ENCODE data around the gene ARHGAP28.

ARHGAP28 gene

GRCh38 chr18:6868033-6868432 is 138.5 kb downstream of the ARHGAP28 start:
- H3K4me1 ChIP-seq (ENCODE audit: control insufficient read depth, insufficient read depth, low read length): peaks cover 15% of the 10 kb centered on the region
- no peak overlapping the region for H3K27ac ChIP-seq (ENCODE audit: low read depth, low read length)
- H3K36me3 ChIP-seq (ENCODE audit: control insufficient read depth, insufficient read depth, low read length): no peaks in the 10 kb centered on the region
- no peaks in the 10 kb centered on the region for H3K27me3 ChIP-seq (ENCODE audit: control insufficient read depth, insufficient read depth, low read length)
- no peak overlapping the region for H3K4me3 ChIP-seq (ENCODE audit: low read depth, low read length)
- H3K9me3 ChIP-seq (ENCODE audit: control insufficient read depth, insufficient read depth, low read depth, low read length): no peaks in the 10 kb centered on the region
- H3K9ac ChIP-seq (ENCODE audit: low read length): no peak overlapping the region

DNA sequence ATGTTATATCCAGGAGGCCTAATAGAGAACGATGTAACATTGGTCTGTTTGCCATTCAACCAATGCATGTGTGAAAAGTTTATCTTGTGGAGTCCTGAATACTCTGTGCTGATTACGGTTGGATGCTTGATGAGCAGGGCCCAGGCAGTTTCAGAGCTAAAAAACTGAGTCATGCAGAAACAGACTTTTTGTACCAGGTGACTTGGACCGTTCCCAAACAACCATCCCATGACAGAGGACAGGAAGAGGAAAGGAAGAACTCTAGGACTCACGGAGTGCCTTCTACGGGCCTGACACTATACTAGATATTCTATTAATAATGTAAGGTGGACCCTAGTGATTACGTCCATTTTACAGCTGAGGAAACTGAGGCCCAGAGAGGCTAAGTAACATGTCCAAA is 142.1 kb downstream of the ARHGAP28 start:
- Histone ChIP-seq H3K4me1 (ENCODE audit: control insufficient read depth, insufficient read depth, low read length) (peaks cover 9% of the 10 kb centered on the region), H3K9ac (ENCODE audit: low read length) (no peak overlapping the region), H3K36me3 (ENCODE audit: control insufficient read depth, insufficient read depth, low read length) (no peaks in the 10 kb centered on the region), H3K27me3 (ENCODE audit: control insufficient read depth, insufficient read depth, low read length) (no peaks in the 10 kb centered on the region), H3K9me3 (ENCODE audit: control insufficient read depth, insufficient read depth, low read depth, low read length) (no peaks in the 10 kb centered on the region), H3K27ac (ENCODE audit: low read depth, low read length) (no peak overlapping the region), H3K4me3 (ENCODE audit: low read depth, low read length) (no peak overlapping the region)

- Histone ChIP-seq H3K9me3 (ENCODE audit: control insufficient read depth, insufficient read depth, low read depth, low read length) (no peaks in the 10 kb centered on the region), H3K4me3 (ENCODE audit: low read depth, low read length) (no peak overlapping the region), H3K9ac (ENCODE audit: low read length) (no peak overlapping the region), H3K4me1 (ENCODE audit: control insufficient read depth, insufficient read depth, low read length) (peaks cover 5% of the 10 kb centered on the region; the same call in 1 of the 2 replicates), H3K36me3 (ENCODE audit: control insufficient read depth, insufficient read depth, low read length) (no peaks in the 10 kb centered on the region), H3K27ac (ENCODE audit: low read depth, low read length) (no peak overlapping the region), H3K27me3 (ENCODE audit: control insufficient read depth, insufficient read depth, low read length) (no peaks in the 10 kb centered on the region)
Measured at GRCh38 chr18:6873040-6873751, 143.7 kb downstream of the ARHGAP28 start.

- H3K36me3 ChIP-seq (ENCODE audit: control insufficient read depth, insufficient read depth, low read length): no peaks in the 10 kb centered on the region
- no peak overlapping the region for H3K4me3 ChIP-seq (ENCODE audit: low read depth, low read length)
- H3K27me3 ChIP-seq (ENCODE audit: control insufficient read depth, insufficient read depth, low read length): no peaks in the 10 kb centered on the region
- H3K9ac ChIP-seq (ENCODE audit: low read length): no peak overlapping the region
- H3K4me1 ChIP-seq (ENCODE audit: control insufficient read depth, insufficient read depth, low read length): peaks cover 14% of the 10 kb centered on the region
- no peak overlapping the region for H3K27ac ChIP-seq (ENCODE audit: low read depth, low read length)
- no peaks in the 10 kb centered on the region for H3K9me3 ChIP-seq (ENCODE audit: control insufficient read depth, insufficient read depth, low read depth, low read length)
Measured at GRCh38 chr18:6874315-6874714, 144.8 kb downstream of the ARHGAP28 start.

- no peak overlapping the region for H3K27ac ChIP-seq (ENCODE audit: low read depth, low read length)
- H3K4me1 ChIP-seq (ENCODE audit: control insufficient read depth, insufficient read depth, low read length): peaks cover 23% of the 10 kb centered on the region
- no peak overlapping the region for H3K4me3 ChIP-seq (ENCODE audit: low read depth, low read length)
- no peaks in the 10 kb centered on the region for H3K27me3 ChIP-seq (ENCODE audit: control insufficient read depth, insufficient read depth, low read length)
- no peaks in the 10 kb centered on the region for H3K9me3 ChIP-seq (ENCODE audit: control insufficient read depth, insufficient read depth, low read depth, low read length)
- H3K9ac ChIP-seq (ENCODE audit: low read length): no peak overlapping the region
- H3K36me3 ChIP-seq (ENCODE audit: control insufficient read depth, insufficient read depth, low read length): no peaks in the 10 kb centered on the region
Measured at GRCh38 chr18:6875749-6876148, 146.2 kb downstream of the ARHGAP28 start.

DNA sequence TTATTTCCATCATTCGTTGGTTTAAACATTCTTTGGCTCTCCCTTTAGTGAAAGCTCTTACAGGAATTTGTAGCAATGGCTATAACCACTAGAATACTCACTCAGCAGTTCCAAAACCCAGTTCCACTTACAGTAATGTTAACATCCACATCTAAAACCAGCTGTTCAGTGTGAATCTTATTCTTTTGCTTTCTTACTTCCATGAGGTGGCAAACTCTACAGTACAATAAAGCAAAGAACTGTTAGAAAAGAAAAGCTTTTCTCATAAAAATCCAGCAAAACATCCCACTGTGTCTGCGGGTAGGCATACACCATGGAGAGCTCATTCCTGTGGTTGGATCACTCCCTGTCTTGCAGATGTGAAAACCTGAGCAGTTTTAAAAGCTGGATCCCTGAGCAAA is 147.1 kb downstream of the ARHGAP28 start:
- peaks cover 29% of the 10 kb centered on the region for H3K4me1 ChIP-seq (ENCODE audit: control insufficient read depth, insufficient read depth, low read length)
- no peaks in the 10 kb centered on the region for H3K36me3 ChIP-seq (ENCODE audit: control insufficient read depth, insufficient read depth, low read length)
- H3K27me3 ChIP-seq (ENCODE audit: control insufficient read depth, insufficient read depth, low read length): no peaks in the 10 kb centered on the region
- no peak overlapping the region for H3K4me3 ChIP-seq (ENCODE audit: low read depth, low read length)
- H3K9me3 ChIP-seq (ENCODE audit: control insufficient read depth, insufficient read depth, low read depth, low read length): no peaks in the 10 kb centered on the region
- no peak overlapping the region for H3K27ac ChIP-seq (ENCODE audit: low read depth, low read length)
- no peak overlapping the region for H3K9ac ChIP-seq (ENCODE audit: low read length)

DNA sequence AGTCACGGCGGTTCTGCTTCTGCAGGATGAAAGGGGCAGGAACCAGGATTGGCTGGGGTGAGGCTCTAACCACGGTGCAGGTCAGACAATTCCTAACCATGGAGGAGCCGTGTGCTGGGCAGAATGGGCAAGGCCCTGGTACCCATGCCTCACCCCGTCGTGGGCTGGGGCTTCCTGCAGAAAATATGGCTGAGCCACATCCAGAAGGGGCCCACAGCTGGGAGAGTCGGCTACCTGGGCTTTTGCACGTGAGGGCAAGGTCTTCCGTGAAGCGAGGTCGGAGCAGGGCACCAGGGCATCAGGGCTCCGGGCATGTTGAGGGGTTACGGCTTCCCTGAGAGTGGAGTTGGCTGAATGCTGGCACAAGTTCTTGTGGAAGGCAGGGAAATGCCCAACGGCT is 147.8 kb downstream of the ARHGAP28 start:
- Histone ChIP-seq H3K4me3 (ENCODE audit: low read depth, low read length) (no peak overlapping the region), H3K36me3 (ENCODE audit: control insufficient read depth, insufficient read depth, low read length) (no peaks in the 10 kb centered on the region), H3K27ac (ENCODE audit: low read depth, low read length) (no peak overlapping the region), H3K9me3 (ENCODE audit: control insufficient read depth, insufficient read depth, low read depth, low read length) (no peaks in the 10 kb centered on the region), H3K4me1 (ENCODE audit: control insufficient read depth, insufficient read depth, low read length) (peaks cover 29% of the 10 kb centered on the region), H3K9ac (ENCODE audit: low read length) (no peak overlapping the region), H3K27me3 (ENCODE audit: control insufficient read depth, insufficient read depth, low read length) (no peaks in the 10 kb centered on the region)

DNA sequence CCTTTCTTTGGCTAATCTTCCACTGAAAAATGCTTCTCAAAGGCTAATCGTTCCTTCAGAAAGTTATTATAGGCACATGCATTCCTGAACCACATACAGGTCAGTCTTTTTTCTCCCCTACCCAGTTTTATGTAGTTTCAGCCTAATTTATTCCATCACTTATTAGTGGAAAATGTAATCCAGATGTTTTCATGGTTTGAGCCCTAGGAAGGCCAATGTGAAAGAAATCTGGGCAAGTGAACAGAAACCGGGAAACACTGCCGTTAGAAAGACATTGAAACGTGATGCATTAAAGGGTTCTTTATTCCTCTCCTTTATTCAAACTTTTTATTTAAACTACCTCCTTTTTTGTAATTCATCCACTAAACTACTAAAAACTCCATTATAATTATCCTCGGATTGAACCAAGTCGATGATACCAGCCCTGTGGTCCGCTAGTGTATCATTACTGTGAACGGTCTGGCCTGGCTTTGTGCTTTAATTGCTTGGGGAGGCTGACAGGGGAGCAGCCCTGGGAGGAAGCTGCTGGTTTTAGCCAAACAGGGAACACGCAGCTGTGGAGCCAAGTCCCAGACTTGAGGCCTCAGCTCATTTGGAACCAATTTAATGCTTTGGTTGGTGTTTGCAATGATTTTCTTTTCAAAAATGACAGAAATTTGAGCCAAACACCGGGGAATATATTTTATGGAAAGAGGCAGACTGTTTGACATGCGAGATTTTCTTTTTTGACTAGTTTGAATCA is 149.2 kb downstream of the ARHGAP28 start:
- no peaks in the 10 kb centered on the region for H3K27me3 ChIP-seq (ENCODE audit: control insufficient read depth, insufficient read depth, low read length)
- no peak overlapping the region for H3K9ac ChIP-seq (ENCODE audit: low read length)
- H3K4me3 ChIP-seq (ENCODE audit: low read depth, low read length): no peak overlapping the region
- H3K27ac ChIP-seq (ENCODE audit: low read depth, low read length): no peak overlapping the region
- H3K4me1 ChIP-seq (ENCODE audit: control insufficient read depth, insufficient read depth, low read length): peaks cover 29% of the 10 kb centered on the region
- no peaks in the 10 kb centered on the region for H3K9me3 ChIP-seq (ENCODE audit: control insufficient read depth, insufficient read depth, low read depth, low read length)
- no peaks in the 10 kb centered on the region for H3K36me3 ChIP-seq (ENCODE audit: control insufficient read depth, insufficient read depth, low read length)

GRCh38 chr18:6879508-6880195 is 150.1 kb downstream of the ARHGAP28 start:
- Histone ChIP-seq H3K9me3 (ENCODE audit: control insufficient read depth, insufficient read depth, low read depth, low read length) (no peaks in the 10 kb centered on the region), H3K27me3 (ENCODE audit: control insufficient read depth, insufficient read depth, low read length) (no peaks in the 10 kb centered on the region), H3K4me3 (ENCODE audit: low read depth, low read length) (no peak overlapping the region), H3K4me1 (ENCODE audit: control insufficient read depth, insufficient read depth, low read length) (peaks cover 29% of the 10 kb centered on the region), H3K36me3 (ENCODE audit: control insufficient read depth, insufficient read depth, low read length) (no peaks in the 10 kb centered on the region), H3K27ac (ENCODE audit: low read depth, low read length) (no peak overlapping the region), H3K9ac (ENCODE audit: low read length) (no peak overlapping the region)

GRCh38 chr18:6881034-6881820 is 151.7 kb downstream of the ARHGAP28 start:
- no peak overlapping the region for H3K9ac ChIP-seq (ENCODE audit: low read length)
- H3K36me3 ChIP-seq (ENCODE audit: control insufficient read depth, insufficient read depth, low read length): no peaks in the 10 kb centered on the region
- H3K4me1 ChIP-seq (ENCODE audit: control insufficient read depth, insufficient read depth, low read length): peaks cover 29% of the 10 kb centered on the region
- H3K4me3 ChIP-seq (ENCODE audit: low read depth, low read length): no peak overlapping the region
- H3K27me3 ChIP-seq (ENCODE audit: control insufficient read depth, insufficient read depth, low read length): no peaks in the 10 kb centered on the region
- H3K9me3 ChIP-seq (ENCODE audit: control insufficient read depth, insufficient read depth, low read depth, low read length): no peaks in the 10 kb centered on the region
- no peak overlapping the region for H3K27ac ChIP-seq (ENCODE audit: low read depth, low read length)

Data from HUES6 (cell line).